Measurements from ENCODE around the gene CEP112. TPM values are rescaled to one million over a fixed set of nuclear protein-coding genes. Genes with fewer than 3 reads are reported as not detected.
A peak's percentile ranks its signal among the peaks of the same experiment; 100 is the strongest.

CEP112 gene
- total and polyA plus RNA-seq, 2 experiments from 2014 or later: 4.0 to 4.3 TPM

- Histone ChIP-seq H3K36me3 (ENCODE audit: insufficient read depth) (no peaks in the 10 kb centered on the region), H3K27ac (ENCODE audit: low read depth) (0 out of 2 replicates have a peak overlapping the region, but pooled peaks have one; percentile 6), H4K20me1 (replicated peaks; ENCODE audit: insufficient read depth) (no peaks in the 10 kb centered on the region), H3K4me3 (peak overlapping the region; percentile 11), H3K9me2 (ENCODE audit: insufficient read depth) (no peaks in the 10 kb centered on the region), H3K79me2 (replicated peaks; ENCODE audit: insufficient read depth) (no peaks in the 10 kb centered on the region), H3K4me1 (ENCODE audit: insufficient read depth) (peaks cover 42% of the 10 kb centered on the region), H2AFZ (no peak overlapping the region), H3F3A (replicated peaks; ENCODE audit: low read depth) (no peaks in the 10 kb centered on the region), H3K27me3 (ENCODE audit: insufficient read depth) (no peaks in the 10 kb centered on the region), H3K4me2 (peak overlapping the region; percentile 48)
- no peak for TF ChIP-seq ETS1 (IDR thresholded peaks at IDR 0.05)
- no peak for TF ChIP-seq ZNF331 (CRISPR knock-in tag; IDR thresholded peaks at IDR 0.05; ENCODE audit: low read depth)
- TF ChIP-seq CTCF (conservative IDR thresholded peaks at IDR 0.05; ENCODE audit: low read depth in 2 of 2): no peak
- Mint-ChIP-seq H3K4me3 (peak overlapping the region; percentile 46; the same call in 2 of the 3 replicates), H3K4me1 (peaks cover 46% of the 10 kb centered on the region), H3K9me3 (no peaks in the 10 kb centered on the region; the same call in 2 of the 3 replicates), H3K36me3 (ENCODE audit: low read depth) (no peaks in the 10 kb centered on the region), H3K27ac (peak overlapping the region; percentile 11; the same call in 1 of the 2 replicates), H3K27me3 (ENCODE audit: insufficient read depth, low read depth, poor library complexity) (no peaks in the 10 kb centered on the region)
- DNase-seq (ENCODE audit: low spot score): no peak
- peak; percentile 66 for ATAC-seq
Observed at GRCh38 chr17:65696739-65697394, 495.1 kb downstream of the CEP112 start.

GRCh38 chr17:65694601-65695000 lies 497.3 kb downstream of the CEP112 start:
- Histone ChIP-seq H4K20me1 (replicated peaks; ENCODE audit: insufficient read depth) (no peaks in the 10 kb centered on the region), H3K4me2 (no peak overlapping the region), H2AFZ (no peak overlapping the region), H3K79me2 (replicated peaks; ENCODE audit: insufficient read depth) (no peaks in the 10 kb centered on the region), H3K27ac (ENCODE audit: low read depth) (no peak overlapping the region), H3K36me3 (ENCODE audit: insufficient read depth) (no peaks in the 10 kb centered on the region), H3K4me3 (no peak overlapping the region), H3F3A (replicated peaks; ENCODE audit: low read depth) (no peaks in the 10 kb centered on the region), H3K4me1 (ENCODE audit: insufficient read depth) (peaks cover 51% of the 10 kb centered on the region), H3K9me2 (ENCODE audit: insufficient read depth) (no peaks in the 10 kb centered on the region), H3K27me3 (ENCODE audit: insufficient read depth) (no peaks in the 10 kb centered on the region)
- DNase-seq (ENCODE audit: low spot score) (no peak), ATAC-seq (no peak)
- H3K9me3 Mint-ChIP-seq: no peaks in the 10 kb centered on the region; the same call in 2 of the 3 replicates
- no peaks in the 10 kb centered on the region for H3K36me3 Mint-ChIP-seq (ENCODE audit: low read depth)
- no peak overlapping the region for H3K4me3 Mint-ChIP-seq
- H3K27me3 Mint-ChIP-seq (ENCODE audit: insufficient read depth, low read depth, poor library complexity): no peaks in the 10 kb centered on the region
- H3K4me1 Mint-ChIP-seq: peaks cover 57% of the 10 kb centered on the region
- H3K27ac Mint-ChIP-seq: no peak overlapping the region
- no peak for TF ChIP-seq EZH2 (IDR thresholded peaks at IDR 0.05; ENCODE audit: low read depth, unreplicated experiment)
- TF ChIP-seq ZNF114 (CRISPR knock-in tag; IDR thresholded peaks at IDR 0.05): no peak
- TF ChIP-seq ZNF331 (CRISPR knock-in tag; IDR thresholded peaks at IDR 0.05; ENCODE audit: low read depth): no peak
- TF ChIP-seq ZNF462 (CRISPR knock-in tag; IDR thresholded peaks at IDR 0.05): no peak
- TF ChIP-seq JUNB (IDR thresholded peaks at IDR 0.05; ENCODE audit: unreplicated experiment): no peak
- TF ChIP-seq POLR2AphosphoS5 (IDR thresholded peaks at IDR 0.05; ENCODE audit: low read depth): no peak
- TF ChIP-seq EZH2phosphoT487 (IDR thresholded peaks at IDR 0.05; ENCODE audit: unreplicated experiment): no peak
- TF ChIP-seq STAT1 (IDR thresholded peaks at IDR 0.05; ENCODE audit: unreplicated experiment): no peak
- TF ChIP-seq NANOG (IDR thresholded peaks at IDR 0.05; ENCODE audit: borderline replicate concordance): no peak
- TF ChIP-seq CREB1 (CRISPR knock-in tag; IDR thresholded peaks at IDR 0.05; ENCODE audit: low read depth): no peak
